Aorta (tissue), 5 donors: ENCODE data around the gene CYB5R2. TPM values are rescaled to one million over a fixed set of nuclear protein-coding genes. Genes with fewer than 3 reads are reported as not detected.

Experiments used
- ATAC-seq: fragments of 200-7000 bp; cut with Tn5 transposase; one replicate; pipeline ENCODE4 v1.9.1; 2022; ENCODE audit warnings: moderate library complexity; ENCODE audit not compliant: low FRiP score
- DNase-seq, 2 donors: peaks; one replicate each; pipeline ENCODE4 v3.0.0-alpha.2; 2020
- H3K27ac ChIP-seq, 2 donors: one replicate each; pipeline ENCODE4 v1.5.1; 2013; ENCODE audit warnings: low read length in 2 of 2, mild to moderate bottlenecking in 2 of 2, moderate library complexity in 2 of 2, control low read depth in 1 of 2, inconsistent platforms in 1 of 2, low read depth in 1 of 2
- H3K27me3 ChIP-seq, 2 donors: one replicate each; pipeline ENCODE4 v1.6.1; 2013; ENCODE audit warnings: control low read depth in 1 of 2, low read length in 1 of 2, mild to moderate bottlenecking in 1 of 2, moderate library complexity in 1 of 2; ENCODE audit not compliant: insufficient read depth in 2 of 2, control insufficient read depth in 1 of 2
- H3K36me3 ChIP-seq, 2 donors: one replicate each; pipeline ENCODE4 v1.6.1; 2013; ENCODE audit warnings: control low read depth in 1 of 2, low read length in 1 of 2, mild to moderate bottlenecking in 1 of 2; ENCODE audit not compliant: insufficient read depth in 2 of 2, control insufficient read depth in 1 of 2
- H3K4me1 ChIP-seq, 2 donors: one replicate each; pipeline ENCODE4 v1.6.1; 2013; ENCODE audit warnings: low read length in 2 of 2, control low read depth in 1 of 2, mild to moderate bottlenecking in 1 of 2, moderate library complexity in 1 of 2; ENCODE audit not compliant: insufficient read depth in 2 of 2, control insufficient read depth in 1 of 2
- H3K4me3 ChIP-seq, 2 donors: one replicate each; pipeline ENCODE4 v1.5.1; 2013; ENCODE audit warnings: low read length in 2 of 2, control low read depth in 1 of 2, mild to moderate bottlenecking in 1 of 2
- H3K9me3 ChIP-seq: one replicate; pipeline ENCODE4 v1.6.1; 2013; ENCODE audit warnings: mild to moderate bottlenecking, low read length; ENCODE audit not compliant: control insufficient read depth
- WGBS, 2 donors: extraction: QIAGEN DNeasy Blood & Tissue Kit; methylation state at CpG; one replicate each; pipeline ENCODE4 v1.1.7; 2013; 5-methylcytosine and 5-hydroxymethylcytosine counted together
- intact Hi-C, 2 donors: fragments of 100-400 bp; cut with DNase I; formaldehyde crosslinking; loops; one replicate each; pipeline versions ENCODE4 v1.14.2 to v1.15.0; 2022
- polyA plus RNA-seq, 2 donors: library from polyadenylated mRNA; stranded (reverse); fragments of 200-250 nt; gene quantifications; one replicate each; pipeline ENCODE4 v1.2.3, GENCODE V29; 2013
- total RNA-seq, 2 donors: library from RNA; stranded (reverse); fragmentation: NEBNext Ultra II Directional; extraction: Animal tissue kit (Norgen Biotek cat#: 25700); gene quantifications; one replicate each; pipeline ENCODE4 v1.2.1, GENCODE V29; 2021
- donor health status: healthy with polysubstance abuse.
- donor health status: Bipolar disorder and iron deficiency.
- donor health status: DM: no; HTN: no; CAD: no.
- donor health status: DM: no; HTN: no; CAD: no.
- donor health status: DM: yes; HTN: yes; CAD: no.

CYB5R2 gene
- total and polyA plus RNA-seq, 4 donors: 8.3 to 27.6 (median 15.1) TPM

- no peaks in the 10 kb centered on the region for H3K27me3 ChIP-seq
- DNase-seq (no peak), ATAC-seq (no peak)
- intact Hi-C loops: loop anchor here in 1 of 2 donors (10.0 kb wide), 2 partner anchors 294 to 596 kb away; partner anchors contain the start of gene EIF3F
- H3K4me1 ChIP-seq: peaks cover 0 to 3% of the 10 kb centered on the region in 2 donors
- H3K9me3 ChIP-seq: no peaks in the 10 kb centered on the region
- H3K4me3 ChIP-seq: no peak overlapping the region
- H3K36me3 ChIP-seq: peaks cover 0 to 2% of the 10 kb centered on the region in 2 donors
- H3K27ac ChIP-seq: no peak overlapping the region
- 49 to 67% methylated on average over 6 of the region's 6 CpGs for WGBS, 2 donors
Observed at GRCh38 chr11:7690648-7691047, 17.3 kb upstream of the CYB5R2 start.

GRCh38 chr11:7689239-7689638 is 15.9 kb upstream of the CYB5R2 start:
- intact Hi-C loops: loop anchor here in 1 of 2 donors (5.0 kb wide), 1 partner anchor 117 kb away; no protein-coding TSS in a partner anchor
- 61 to 89% methylated on average over 4 of the region's 4 CpGs for WGBS, 2 donors
- H3K27me3 ChIP-seq: no peaks in the 10 kb centered on the region
- ATAC-seq (no peak), DNase-seq (no peak)
- H3K36me3 ChIP-seq: peaks cover 0 to 2% of the 10 kb centered on the region in 2 donors
- peaks cover 0 to 3% of the 10 kb centered on the region in 2 donors for H3K4me1 ChIP-seq
- H3K27ac ChIP-seq: no peak overlapping the region
- H3K9me3 ChIP-seq: no peaks in the 10 kb centered on the region
- H3K4me3 ChIP-seq: no peak overlapping the region

- no peaks in the 10 kb centered on the region for H3K27me3 ChIP-seq
- intact Hi-C loops: loop anchor here in 1 of 2 donors (5.0 kb wide), 1 partner anchor 116 kb away; no protein-coding TSS in a partner anchor
- peaks cover 0 to 3% of the 10 kb centered on the region in 2 donors for H3K4me1 ChIP-seq
- no peaks in the 10 kb centered on the region for H3K9me3 ChIP-seq
- H3K4me3 ChIP-seq: no peak overlapping the region
- ATAC-seq: no peak
- no peak for DNase-seq
- peaks cover 0 to 2% of the 10 kb centered on the region in 2 donors for H3K36me3 ChIP-seq
- 15 to 19% methylated on average over 4 of the region's 4 CpGs for WGBS, 2 donors
- no peak overlapping the region for H3K27ac ChIP-seq
Observed at GRCh38 chr11:7688238-7688826, 15.0 kb upstream of the CYB5R2 start.

GRCh38 chr11:7687386-7687785 is 14.1 kb upstream of the CYB5R2 start:
- H3K4me3 ChIP-seq: no peak overlapping the region
- 95 to 100% methylated on average over 1 of the region's 1 CpG for WGBS, 2 donors
- intact Hi-C loops: loop anchor here in 1 of 2 donors (5.0 kb wide), 1 partner anchor 115 kb away; no protein-coding TSS in a partner anchor
- DNase-seq (no peak), ATAC-seq (no peak)
- no peak overlapping the region for H3K27ac ChIP-seq
- no peaks in the 10 kb centered on the region for H3K9me3 ChIP-seq
- H3K4me1 ChIP-seq: peaks cover 0 to 3% of the 10 kb centered on the region in 2 donors
- H3K36me3 ChIP-seq: peaks cover 0 to 2% of the 10 kb centered on the region in 2 donors
- no peaks in the 10 kb centered on the region for H3K27me3 ChIP-seq

- intact Hi-C loops: loop anchor here in 1 of 2 donors (5.0 kb wide), 1 partner anchor 114 kb away; no protein-coding TSS in a partner anchor
- Histone ChIP-seq H3K36me3 (peaks cover 0 to 2% of the 10 kb centered on the region in 2 donors), H3K4me1 (peaks cover 0 to 3% of the 10 kb centered on the region in 2 donors), H3K27ac (no peak overlapping the region), H3K27me3 (no peaks in the 10 kb centered on the region), H3K4me3 (no peak overlapping the region), H3K9me3 (no peaks in the 10 kb centered on the region)
- ATAC-seq: no peak
- DNase-seq: no peak
- 92 to 94% methylated on average over 4 of the region's 4 CpGs for WGBS, 2 donors
Observed at GRCh38 chr11:7686761-7687160, 13.5 kb upstream of the CYB5R2 start.

GRCh38 chr11:7683571-7683970 is 10.3 kb upstream of the CYB5R2 start:
- ATAC-seq (no peak), DNase-seq (no peak)
- no peaks in the 10 kb centered on the region for H3K9me3 ChIP-seq
- WGBS, 2 donors: 95 to 99% methylated on average over 2 of the region's 2 CpGs
- H3K27ac ChIP-seq: no peak overlapping the region
- H3K36me3 ChIP-seq: no peaks in the 10 kb centered on the region
- intact Hi-C loops: no loop called here
- H3K4me3 ChIP-seq: no peak overlapping the region
- H3K27me3 ChIP-seq: no peaks in the 10 kb centered on the region
- H3K4me1 ChIP-seq: peaks cover 0 to 3% of the 10 kb centered on the region in 2 donors

GRCh38 chr11:7677796-7678201 is 4.5 kb upstream of the CYB5R2 start:
- no peak overlapping the region for H3K27ac ChIP-seq
- no peak for DNase-seq

GRCh38 chr11:7677071-7677470 is 3.8 kb upstream of the CYB5R2 start:
- DNase-seq (no peak), ATAC-seq (no peak)
- no peaks in the 10 kb centered on the region for H3K36me3 ChIP-seq
- no peaks in the 10 kb centered on the region for H3K4me1 ChIP-seq
- no peak overlapping the region for H3K4me3 ChIP-seq
- intact Hi-C loops: no loop called here
- no peaks in the 10 kb centered on the region for H3K27me3 ChIP-seq
- 84 to 92% methylated on average over 5 of the region's 5 CpGs for WGBS, 2 donors
- H3K27ac ChIP-seq: no peak overlapping the region
- no peaks in the 10 kb centered on the region for H3K9me3 ChIP-seq

More at GRCh38 chr11:7677796-7678201, 4.5 kb upstream of the CYB5R2 start:
- H3K4me1 ChIP-seq: no peaks in the 10 kb centered on the region
- intact Hi-C loops: no loop called here
- H3K4me3 ChIP-seq: no peak overlapping the region
- no peaks in the 10 kb centered on the region for H3K36me3 ChIP-seq
- no peaks in the 10 kb centered on the region for H3K9me3 ChIP-seq
- 72 to 83% methylated on average over 4 of the region's 4 CpGs for WGBS, 2 donors
- H3K27me3 ChIP-seq: no peaks in the 10 kb centered on the region
- no peak for ATAC-seq

GRCh38 chr11:7675631-7676030 is 2.3 kb upstream of the CYB5R2 start:
- Histone ChIP-seq H3K27me3 (no peaks in the 10 kb centered on the region), H3K9me3 (no peaks in the 10 kb centered on the region), H3K27ac (no peak overlapping the region), H3K4me3 (no peak overlapping the region), H3K4me1 (no peaks in the 10 kb centered on the region), H3K36me3 (no peaks in the 10 kb centered on the region)
- ATAC-seq (no peak), DNase-seq (no peak)
- intact Hi-C loops: no loop called here
- WGBS, 2 donors: 83 to 97% methylated on average over 3 of the region's 3 CpGs
